GM12801 (cell line): Measurements from ENCODE around the gene MPEG1.

Experiments
- CTCF ChIP-seq: IDR thresholded peaks from one replicate; pipeline ENCODE4 v1.5.1; 2011; ENCODE audit warnings: control low read depth; ENCODE audit not compliant: insufficient read length; ENCODE audit errors: extremely low read depth

Gene MPEG1

GRCh38 chr11:59197991-59198390 is 14.7 kb downstream of the MPEG1 start:
- no peak for TF ChIP-seq CTCF

- no peak for TF ChIP-seq CTCF
These were observed 15.9 kb downstream of the MPEG1 start for GRCh38 chr11:59196777-59197176.

GRCh38 chr11:59195586-59195985 is 17.1 kb downstream of the MPEG1 start:
- no peak for TF ChIP-seq CTCF

GRCh38 chr11:59193587-59194130 is 19.1 kb downstream of the MPEG1 start:
- no peak for TF ChIP-seq CTCF

- no peak for TF ChIP-seq CTCF
These were observed 20.2 kb downstream of the MPEG1 start for GRCh38 chr11:59192446-59193020.

- no peak for TF ChIP-seq CTCF
These were observed 20.8 kb downstream of the MPEG1 start for GRCh38 chr11:59191890-59192289.

GRCh38 chr11:59191095-59191494 is 21.6 kb downstream of the MPEG1 start:
- TF ChIP-seq CTCF: no peak

GRCh38 chr11:59189986-59190385 is 22.7 kb downstream of the MPEG1 start:
- no peak for TF ChIP-seq CTCF
